AML-193 (cell line): ENCODE measurements around the gene MDFI.

Experiments used
- DNase-seq, 2 experiments: peaks; one replicate each; lab custom pipeline; 2025; lab: John Stamatoyannopoulos, UW

The MDFI gene

DNA sequence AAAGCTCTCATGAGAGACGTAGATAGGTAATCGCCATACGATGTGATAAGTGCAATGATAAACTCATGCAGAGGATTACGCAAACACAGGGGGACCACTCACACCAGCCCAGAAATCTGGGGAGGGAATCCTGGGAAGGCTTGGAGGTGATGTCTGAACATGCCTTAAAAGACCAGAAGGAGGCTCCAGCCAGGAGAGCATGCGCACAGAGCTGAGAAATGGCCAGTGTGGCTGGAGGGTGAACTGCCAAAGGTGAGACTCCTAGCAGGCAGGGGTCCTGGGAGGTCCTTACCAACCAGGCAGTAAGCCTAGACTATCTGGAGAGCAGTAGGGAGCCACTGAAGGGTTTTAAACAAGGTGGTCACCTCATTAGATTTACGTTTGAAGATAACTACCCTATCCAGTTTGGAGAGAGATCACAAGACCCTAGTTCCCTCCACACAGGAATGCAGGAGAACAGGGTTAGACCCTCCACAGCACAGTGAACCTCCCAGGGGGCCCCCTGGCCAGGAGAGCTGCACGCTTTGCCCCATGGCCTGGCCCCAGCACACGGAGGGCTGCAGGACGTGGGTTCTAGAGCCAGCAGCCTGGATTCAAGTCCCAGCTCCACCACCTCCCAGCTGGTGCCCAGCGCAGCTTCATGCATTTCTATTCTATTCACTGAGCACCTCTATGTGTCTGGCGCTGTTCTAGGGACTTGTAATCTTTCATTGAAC is 13.1 kb downstream of the MDFI start:
- DNase-seq: no peak

DNA sequence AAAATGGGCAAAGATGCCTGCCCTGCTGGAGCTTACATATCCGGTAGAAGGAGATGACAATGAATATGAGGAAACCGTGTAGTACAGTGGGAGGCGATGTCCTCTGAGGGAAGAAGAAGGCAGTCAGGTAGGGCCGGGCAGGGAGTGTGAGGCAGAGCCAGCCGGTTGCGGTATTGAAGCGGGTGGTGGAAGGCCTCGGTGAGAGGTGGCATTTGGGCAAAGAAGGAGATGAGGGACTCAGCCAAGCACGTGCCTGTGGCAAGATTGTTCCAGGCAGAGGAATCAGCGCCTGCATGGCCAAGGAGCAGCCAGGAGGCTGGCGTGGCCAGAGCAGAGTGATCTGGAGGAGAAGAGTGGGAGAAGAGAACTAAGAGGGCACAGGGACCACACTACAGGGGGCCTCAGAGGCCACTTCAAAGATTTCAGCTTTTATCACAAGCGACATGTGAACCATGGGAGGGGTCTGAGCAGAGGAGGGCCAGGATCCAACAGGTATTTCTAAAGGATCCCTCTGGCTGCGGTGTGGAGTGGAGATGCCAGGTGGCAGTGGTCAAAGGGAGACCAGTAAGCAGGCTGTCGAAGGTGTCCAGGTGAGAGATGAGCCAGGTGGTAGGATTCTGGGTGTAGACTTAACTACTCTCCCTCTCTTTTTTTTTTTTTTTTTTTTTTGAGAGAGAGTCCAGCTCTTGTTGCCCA is 13.8 kb downstream of the MDFI start:
- DNase-seq: no peak

DNA sequence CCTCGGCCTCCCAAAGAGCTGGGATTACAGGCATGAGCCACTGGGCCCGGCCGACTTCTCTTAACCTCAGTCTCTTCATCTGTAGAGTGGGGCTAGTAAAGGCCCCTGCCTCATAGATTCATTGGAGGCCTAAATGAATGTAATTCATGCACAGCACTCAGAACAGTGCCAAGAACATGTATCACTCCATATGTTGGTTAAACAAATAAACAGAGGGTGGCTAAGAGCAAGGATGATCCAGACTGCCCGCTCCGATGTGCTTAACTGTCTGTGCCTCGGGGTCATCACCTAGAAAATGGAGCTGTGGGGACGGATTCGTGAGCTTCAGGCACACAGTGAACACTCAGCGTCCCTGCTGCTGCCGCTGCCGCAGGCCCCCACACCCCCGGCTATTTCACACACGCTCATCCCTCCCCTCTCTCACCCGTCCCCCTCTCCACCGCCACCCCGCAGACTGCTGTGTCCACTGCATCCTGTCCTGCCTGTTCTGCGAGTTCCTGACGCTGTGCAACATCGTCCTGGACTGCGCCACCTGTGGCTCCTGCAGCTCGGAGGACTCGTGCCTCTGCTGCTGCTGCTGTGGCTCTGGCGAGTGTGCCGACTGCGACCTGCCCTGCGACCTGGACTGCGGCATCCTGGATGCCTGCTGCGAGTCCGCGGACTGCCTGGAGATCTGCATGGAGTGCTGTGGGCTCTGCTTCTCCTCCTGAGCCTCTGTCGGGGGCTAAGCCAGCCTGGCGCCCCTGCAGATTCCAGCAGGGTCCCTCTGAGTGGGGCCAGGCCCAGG is 14.8 kb downstream of the MDFI start:
- no peak for DNase-seq

DNA sequence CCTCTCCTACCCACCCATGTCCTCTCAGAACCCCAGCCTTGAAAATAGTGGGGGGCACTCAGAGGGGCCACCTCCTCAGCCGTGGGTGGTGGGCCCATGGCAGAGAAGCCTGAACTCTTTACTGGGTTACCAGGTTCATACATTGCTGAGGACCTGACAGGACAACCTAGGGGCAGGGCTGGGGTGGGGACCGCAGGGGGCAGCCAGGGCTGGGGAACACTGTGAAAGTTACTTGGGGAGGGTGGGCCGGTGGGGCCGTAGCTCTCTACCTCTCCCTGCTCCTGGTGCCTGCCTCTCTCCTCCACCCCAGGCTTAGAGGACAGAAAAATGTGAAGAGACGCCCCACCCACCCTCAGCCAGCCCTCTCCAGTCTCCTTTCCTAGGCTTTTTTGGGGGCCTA is 15.4 kb downstream of the MDFI start:
- DNase-seq: no peak

DNA sequence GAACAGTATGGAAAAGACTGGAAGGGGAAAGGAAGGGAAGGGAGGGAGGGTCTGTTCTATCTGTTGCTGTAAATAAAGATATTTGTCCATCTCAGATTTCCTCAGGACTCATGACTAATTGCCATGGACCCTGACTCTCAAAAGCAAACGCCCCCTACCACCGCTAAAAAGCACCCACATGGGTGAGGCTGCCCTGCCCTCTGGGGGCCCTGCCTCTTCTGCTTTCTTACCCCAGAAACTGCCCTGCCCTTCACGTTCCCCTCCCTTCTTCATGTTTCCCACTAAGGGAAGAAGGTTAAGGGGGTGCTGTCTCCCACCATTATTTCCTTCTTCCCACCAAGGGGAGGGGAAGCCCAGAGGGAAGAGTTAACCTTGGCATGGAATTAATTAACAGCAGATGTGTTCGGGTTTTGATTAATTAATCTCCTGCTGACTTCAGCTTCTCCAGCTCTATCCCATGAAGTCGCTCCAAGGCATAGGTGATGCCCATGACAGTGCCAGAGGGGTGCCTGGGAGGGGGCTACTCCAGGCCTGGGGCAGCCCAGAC is 16.0 kb downstream of the MDFI start:
- DNase-seq: no peak

DNA sequence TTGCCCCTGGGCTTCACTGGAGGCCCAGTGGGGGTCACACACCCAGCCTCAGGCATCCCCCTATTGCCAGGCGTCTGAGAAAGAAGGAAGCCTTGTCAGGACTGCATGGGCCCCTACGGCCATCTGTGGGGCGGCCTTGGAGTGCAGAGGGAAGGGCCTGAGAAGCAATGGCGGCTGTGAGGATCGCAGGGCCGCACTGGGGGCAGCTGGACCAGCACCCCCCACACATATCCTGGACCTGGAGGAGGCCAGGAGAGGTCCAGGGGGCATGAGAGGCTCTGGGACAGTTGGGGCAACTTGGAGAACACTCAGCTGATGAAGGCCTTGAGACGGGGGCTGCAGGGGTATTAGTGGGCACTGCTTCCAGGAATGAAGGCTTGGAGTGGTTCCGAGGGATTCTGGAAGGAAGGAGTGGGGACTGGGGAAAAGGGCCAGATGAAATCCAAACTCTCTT is 16.5 kb downstream of the MDFI start:
- DNase-seq: no peak

DNA sequence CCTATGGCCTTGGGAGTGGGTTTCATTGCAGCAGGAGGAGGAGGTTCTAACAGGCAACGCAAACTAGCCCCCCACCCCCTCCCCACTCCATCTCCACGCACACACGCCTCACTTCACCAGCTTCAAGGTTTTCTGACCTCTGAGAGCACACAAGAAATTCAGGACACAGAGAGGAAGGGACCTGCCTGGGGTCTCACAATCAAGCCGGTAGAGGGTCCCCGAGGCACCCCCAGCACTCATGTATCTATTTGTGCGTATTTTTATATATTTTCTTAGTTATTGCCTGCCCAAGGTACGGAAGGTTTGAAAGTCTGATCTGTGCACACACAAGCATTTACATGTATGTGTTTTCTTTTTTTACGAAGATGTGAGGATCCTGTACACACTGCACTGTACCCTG is 16.9 kb downstream of the MDFI start:
- no peak for DNase-seq

DNA sequence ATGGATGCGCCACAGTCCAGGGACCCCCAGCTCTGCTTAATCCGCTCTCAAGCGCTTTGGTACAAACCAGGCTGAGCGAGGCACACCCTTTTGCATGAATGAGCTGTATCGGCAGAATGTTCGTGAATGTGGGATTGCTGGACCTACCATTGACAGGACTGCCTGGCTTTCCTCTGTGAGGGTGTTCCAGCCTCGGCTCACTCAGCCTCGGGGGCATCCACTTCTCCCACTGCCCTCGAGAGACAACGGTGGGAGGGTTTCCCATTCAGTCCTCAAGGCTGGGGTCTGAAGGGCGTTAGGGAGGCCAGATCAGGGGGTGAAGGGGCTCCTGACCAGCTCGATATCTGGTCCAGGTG is 17.4 kb downstream of the MDFI start:
- no peak for DNase-seq

DNA sequence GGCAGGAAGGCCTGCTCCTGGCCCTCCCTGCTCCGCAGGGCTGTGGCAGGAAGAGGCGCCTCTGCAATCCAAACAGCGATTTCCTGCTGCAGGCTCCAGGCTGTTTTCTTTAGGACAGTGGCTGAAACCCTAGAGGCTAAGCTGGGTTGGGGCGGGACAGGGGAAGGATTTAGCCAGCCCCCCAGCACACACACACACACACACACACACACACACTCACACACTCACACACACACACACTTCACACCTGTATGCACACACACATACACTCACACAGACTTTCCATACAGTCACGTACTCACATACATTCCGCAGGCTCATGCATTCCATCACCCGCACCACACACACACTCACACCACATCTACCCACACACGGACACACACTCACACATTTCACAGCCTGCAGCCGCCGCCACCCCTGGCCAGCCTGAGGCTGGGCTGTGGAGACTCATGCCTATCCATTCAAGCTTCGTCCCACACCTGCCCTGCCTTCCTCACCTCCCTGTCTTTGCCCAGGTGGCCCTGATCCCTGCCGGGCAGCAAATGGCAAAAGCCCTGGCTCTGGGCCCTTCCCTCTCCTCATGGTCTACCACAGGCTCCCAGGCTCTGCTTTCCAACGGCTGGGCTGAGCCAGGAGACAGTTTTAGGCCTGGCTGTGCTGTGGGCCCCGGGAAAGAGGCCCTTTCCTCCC is 17.9 kb downstream of the MDFI start:
- DNase-seq: no peak

DNA sequence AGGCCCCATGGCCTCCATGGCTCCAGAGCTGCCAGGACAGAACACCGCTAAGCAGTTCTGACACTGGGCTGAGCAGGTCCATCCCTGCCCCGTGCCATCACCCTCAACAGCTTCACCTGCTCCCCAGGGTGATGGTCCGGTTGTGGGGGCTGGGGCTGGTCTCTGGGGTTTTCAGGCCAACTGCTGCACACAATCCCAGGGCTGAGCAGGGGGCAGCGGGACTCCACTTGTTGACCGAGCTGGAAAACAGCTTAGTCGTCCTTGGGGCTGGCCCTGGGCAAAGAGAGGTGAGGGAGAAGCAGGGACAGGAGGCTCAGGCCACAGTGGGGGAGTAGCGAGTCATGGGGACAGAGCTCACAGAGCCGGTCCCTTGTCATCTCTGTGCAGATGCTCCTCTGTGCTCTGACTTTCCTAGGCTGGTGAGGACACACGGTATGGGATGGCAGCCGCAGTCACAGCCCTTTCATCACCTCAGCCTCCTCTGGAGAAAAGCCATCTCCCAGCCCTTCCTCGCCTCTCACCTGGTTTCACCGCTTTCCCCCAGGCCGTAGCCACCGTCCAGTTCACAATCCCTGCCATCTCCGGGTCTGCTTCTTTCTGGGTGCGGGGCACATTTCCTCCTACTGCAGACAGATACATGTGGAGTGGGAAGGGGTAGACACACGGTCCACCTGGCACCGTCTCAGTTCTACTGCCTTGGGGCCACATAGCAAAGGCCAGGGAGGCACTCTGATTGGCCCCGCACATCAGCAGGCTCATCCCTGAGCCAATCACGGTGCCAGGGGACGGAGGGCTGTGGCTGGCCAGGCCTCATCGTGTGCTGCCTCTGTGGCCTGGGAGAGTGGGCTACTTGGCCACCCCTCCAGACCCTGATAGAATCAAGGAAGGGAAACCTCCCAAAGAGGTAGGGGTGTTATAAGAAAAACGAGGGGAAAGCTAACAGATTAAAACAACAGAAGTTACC is 19.1 kb downstream of the MDFI start:
- DNase-seq: no peak

DNA sequence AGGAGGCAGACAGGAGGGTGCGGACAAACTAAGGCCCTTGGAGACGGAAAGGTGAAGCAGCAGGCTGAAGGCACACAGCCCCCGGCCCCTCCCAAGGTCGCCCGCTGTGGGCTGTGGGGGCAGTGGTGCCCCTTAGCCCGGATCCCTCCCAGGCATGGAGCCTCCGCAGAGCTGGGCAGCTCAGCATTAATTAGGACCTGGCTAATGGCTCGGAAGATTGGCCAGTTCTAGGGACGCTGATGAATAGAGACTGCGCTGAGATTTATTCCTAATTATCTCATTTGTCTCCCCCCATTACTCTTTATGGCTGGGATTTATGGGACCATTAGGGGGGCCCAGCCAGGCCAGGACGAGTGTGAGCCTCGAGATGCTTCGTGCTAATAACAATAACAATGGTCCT is 20.4 kb downstream of the MDFI start:
- DNase-seq: no peak

DNA sequence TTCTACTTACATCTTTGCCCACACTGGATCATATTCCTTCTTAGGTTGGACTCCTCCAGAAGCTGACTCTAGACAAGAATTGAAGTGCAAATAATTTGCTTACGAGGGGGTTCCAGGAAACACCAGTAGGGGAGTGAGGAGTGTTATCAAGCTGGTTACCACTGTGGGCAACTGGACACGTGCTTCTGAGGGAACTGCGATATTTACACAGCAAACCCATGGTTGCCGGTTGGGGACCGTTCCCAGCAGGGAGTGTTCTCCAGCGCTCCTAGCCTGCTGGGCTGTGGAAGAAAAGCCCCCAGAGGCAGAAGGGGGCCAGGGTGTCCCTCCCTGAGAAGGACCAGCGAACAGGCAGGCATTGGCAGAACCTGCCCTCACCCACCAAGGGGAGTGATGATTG is 21.7 kb downstream of the MDFI start:
- no peak for DNase-seq

DNA sequence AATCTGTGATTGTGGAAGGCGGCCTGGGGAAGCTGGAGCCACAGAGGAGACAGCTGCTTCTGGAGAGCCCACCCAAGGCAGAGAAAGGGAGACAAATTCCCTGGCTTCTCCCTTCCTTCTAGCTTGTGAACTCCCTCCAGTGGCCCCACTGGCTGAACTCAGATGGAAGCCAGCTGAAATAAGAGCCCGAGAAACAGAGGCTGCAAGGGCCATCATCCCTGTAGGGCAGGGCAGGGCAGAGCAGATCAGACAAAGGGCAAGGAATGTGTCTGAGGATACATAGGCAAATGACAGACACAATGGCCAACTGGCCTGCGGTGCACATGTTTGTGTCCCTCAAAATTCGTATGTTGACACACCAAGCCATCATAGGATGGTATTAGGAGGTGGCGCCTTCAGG is 25.3 kb downstream of the MDFI start:
- DNase-seq: no peak

DNA sequence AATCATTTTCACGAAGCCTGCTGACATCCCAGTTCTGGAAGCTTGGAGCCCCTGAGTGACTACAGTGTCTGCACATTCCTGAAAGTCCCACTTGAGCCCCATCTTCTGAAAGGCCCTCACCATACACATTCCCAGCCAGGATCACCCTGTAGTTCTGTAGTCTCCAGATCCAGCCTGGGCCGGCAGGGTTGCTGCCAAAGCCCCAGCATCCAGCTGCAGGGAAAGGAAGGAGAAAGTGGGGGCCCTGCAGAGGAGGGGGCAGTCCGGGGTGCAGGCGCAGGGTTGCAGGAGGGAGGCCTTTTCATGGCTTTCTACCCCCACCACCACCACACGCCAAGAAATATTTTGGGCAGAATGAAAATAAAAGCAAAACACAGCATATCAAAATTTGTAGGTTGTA is 26.0 kb downstream of the MDFI start:
- no peak for DNase-seq

DNA sequence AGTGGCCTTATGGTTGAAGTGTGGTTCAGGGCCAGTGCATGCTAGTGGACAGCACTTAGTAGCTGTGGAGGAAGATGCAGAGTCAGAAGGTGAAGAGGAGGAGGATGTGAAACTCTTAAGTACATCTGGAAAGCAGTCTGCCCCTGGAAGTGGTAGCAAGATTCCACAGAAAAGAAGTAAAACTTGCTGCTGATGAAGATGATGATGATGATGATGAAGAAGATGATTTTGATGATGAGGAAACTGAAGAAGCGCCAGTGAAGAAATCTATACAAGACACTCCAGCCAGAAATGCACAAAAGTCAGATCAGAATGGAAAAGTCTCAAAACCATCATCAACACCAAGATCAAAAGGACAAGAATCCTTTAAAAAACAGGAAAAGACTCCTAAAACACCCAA is 28.9 kb downstream of the MDFI start:
- no peak for DNase-seq

DNA sequence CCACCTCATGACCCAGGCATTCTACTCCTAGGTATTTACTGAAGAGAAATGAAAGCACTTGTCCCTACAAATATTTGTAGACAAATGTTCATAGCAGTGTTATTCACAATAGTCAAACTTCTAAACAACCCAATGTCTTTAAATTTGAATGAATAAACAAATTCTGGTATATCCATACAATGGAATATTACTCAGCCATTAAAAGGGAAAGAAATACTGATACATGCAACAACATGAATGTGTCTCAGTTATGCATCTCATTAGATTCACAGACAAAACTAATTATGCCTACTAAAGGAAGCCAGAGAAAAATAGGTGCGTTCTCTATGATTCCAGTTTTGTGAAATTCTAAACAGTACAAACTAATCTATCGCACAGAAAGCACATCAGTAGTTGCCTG is 30.7 kb downstream of the MDFI start:
- no peak for DNase-seq

DNA sequence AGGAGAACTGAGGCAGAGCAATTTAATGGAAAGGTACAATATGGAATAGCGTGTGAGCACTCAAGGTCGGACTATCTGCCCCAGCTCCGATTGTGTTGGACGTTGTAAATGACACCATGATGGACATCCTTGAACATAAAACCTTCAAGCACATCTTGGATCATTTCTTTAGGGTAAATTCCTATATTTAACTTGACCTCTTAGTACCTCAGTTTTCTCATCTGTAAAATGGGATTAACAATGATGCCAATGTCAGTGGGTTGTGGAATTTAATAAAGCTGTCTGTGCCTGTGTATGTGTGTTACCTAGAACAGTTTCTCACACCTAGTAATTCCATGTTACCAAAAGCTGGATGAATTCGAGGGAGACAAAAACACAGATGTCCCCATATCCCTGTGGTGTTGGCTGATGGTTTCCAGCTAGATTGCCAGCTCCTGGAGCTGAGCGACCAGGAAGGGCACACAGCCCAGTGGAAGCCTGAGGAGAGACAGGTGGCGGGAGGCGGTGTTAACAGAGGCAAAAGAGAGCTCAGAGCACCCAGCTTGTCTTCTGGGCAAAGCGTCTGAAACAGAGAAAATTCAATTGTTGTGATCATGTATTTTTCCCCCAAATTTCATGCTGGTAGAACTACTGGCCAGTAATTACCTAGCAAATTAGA is 32.6 kb downstream of the MDFI start:
- DNase-seq: no peak

DNA sequence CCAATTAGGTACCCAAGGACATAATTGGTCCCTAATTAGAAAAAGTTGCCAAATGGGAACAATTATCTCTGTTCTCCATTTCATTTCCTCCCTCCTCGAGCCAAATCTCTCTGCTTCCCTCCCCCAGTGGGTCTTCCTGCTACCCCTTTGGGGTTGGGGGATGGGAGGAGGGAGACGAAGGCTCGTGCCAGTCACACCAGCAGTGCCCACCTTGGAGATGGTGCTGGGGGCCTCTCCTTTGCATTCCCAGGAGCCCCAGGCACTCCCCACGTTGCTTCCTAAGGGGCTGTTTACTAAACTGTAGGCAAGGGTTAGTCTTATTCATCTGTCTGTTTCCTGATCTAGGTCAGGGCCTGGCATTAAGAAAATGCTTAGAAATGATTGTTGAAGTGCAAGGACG is 33.1 kb downstream of the MDFI start:
- DNase-seq: no peak

DNA sequence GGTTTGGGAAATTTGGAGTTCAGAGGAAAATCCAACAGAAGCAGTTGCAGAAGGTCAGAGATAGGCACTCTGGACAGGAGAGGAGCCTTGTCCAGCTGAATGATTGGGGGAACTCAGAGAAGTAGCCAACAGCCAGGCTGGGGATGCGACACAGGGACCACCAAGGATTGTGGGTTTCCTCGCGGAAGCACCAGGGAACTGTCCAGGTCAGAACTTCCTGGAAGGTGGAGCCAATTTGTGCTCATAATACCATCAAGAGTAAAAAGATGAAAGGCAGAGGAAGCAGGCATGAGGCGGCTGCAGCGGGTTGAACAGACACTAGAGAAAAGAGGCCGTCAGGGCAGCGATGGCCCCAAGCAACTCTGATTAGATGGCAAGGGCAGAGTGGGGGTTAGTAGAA is 33.7 kb downstream of the MDFI start:
- no peak for DNase-seq
